ENCODE results near the gene ADIPOR2.

The ADIPOR2 gene

DNA sequence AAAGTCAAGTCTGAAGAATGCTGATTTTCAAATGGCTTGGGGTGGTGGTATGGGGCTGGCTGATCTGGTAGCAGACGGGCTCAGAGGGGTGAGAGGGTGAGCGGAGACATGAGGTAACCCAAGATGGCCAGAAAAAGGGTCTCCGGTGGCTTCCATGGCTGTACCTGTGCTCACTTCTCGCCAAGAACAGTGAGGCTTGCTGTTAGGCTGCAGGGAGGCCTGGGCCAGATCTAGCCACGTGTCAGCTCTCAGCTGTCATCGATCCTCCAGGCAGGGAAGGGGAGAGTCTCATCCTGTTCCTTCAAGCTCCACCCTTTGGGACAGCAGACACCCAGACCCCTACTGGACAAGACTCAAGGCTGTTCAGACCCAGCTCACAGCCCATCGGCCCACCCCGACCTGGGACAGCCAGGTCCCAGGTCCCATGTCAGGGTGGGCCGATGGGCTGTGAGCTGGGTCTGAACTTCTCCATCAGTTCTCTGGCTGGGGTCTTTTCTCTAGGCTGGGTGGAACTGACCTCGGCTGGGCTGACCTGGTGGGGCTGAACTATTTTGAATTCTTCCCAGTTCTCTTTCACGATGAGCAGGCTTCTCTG, 138.5 kb downstream of the ADIPOR2 start:
- TF ChIP-seq, protein P1, sequence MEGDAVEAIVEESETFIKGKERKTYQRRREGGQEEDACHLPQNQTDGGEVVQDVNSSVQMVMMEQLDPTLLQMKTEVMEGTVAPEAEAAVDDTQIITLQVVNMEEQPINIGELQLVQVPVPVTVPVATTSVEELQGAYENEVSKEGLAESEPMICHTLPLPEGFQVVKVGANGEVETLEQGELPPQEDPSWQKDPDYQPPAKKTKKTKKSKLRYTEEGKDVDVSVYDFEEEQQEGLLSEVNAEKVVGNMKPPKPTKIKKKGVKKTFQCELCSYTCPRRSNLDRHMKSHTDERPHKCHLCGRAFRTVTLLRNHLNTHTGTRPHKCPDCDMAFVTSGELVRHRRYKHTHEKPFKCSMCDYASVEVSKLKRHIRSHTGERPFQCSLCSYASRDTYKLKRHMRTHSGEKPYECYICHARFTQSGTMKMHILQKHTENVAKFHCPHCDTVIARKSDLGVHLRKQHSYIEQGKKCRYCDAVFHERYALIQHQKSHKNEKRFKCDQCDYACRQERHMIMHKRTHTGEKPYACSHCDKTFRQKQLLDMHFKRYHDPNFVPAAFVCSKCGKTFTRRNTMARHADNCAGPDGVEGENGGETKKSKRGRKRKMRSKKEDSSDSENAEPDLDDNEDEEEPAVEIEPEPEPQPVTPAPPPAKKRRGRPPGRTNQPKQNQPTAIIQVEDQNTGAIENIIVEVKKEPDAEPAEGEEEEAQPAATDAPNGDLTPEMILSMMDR (IDR thresholded peaks at IDR 0.05; ENCODE audit: insufficient read depth, low read length, poor library complexity, severe bottlenecking) = no peak
- Histone ChIP-seq H3K27me3 (replicated peaks; ENCODE audit: control insufficient read depth, insufficient read depth, low read length) (no peaks in the 10 kb centered on the region; the same call in none of the 2 replicates), H3K36me3 (ENCODE audit: control insufficient read depth, insufficient read depth, low read length) (no peaks in the 10 kb centered on the region), H3K4me3 (replicated peaks; ENCODE audit: low read depth, low read length) (no peak overlapping the region)
- no peak for DNase-seq (ENCODE audit: extremely low read depth, insufficient read length)

DNA sequence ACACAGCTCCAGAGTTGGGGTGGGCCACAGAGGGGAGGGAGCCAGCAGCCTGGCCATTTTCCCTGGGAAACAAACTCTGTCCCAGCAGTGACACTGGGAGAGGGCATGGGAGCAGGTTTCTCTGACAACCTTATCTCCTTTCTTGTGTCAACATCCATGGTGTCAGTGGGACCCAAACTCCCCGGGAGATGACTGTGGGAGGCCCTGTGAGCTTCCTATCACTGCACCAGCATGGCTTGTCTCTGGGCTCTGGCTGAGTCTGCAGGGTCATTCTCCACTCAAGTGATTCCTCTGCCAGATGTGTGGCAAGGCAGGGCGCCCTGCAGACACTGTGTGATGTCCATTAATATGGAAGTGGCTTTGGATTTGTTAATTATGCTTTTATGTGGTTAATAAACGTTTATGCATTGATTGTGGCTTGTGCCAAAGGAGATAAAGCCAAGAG, 139.6 kb downstream of the ADIPOR2 start:
- TF ChIP-seq, protein P1 (IDR thresholded peaks at IDR 0.05; ENCODE audit: insufficient read depth, low read length, poor library complexity, severe bottlenecking) = no peak
- DNase-seq (ENCODE audit: extremely low read depth, insufficient read length) = no peak
- Histone ChIP-seq H3K27me3 (replicated peaks; ENCODE audit: control insufficient read depth, insufficient read depth, low read length) (no peaks in the 10 kb centered on the region; the same call in none of the 2 replicates), H3K4me3 (replicated peaks; ENCODE audit: low read depth, low read length) (no peak overlapping the region), H3K36me3 (ENCODE audit: control insufficient read depth, insufficient read depth, low read length) (no peaks in the 10 kb centered on the region)

DNA sequence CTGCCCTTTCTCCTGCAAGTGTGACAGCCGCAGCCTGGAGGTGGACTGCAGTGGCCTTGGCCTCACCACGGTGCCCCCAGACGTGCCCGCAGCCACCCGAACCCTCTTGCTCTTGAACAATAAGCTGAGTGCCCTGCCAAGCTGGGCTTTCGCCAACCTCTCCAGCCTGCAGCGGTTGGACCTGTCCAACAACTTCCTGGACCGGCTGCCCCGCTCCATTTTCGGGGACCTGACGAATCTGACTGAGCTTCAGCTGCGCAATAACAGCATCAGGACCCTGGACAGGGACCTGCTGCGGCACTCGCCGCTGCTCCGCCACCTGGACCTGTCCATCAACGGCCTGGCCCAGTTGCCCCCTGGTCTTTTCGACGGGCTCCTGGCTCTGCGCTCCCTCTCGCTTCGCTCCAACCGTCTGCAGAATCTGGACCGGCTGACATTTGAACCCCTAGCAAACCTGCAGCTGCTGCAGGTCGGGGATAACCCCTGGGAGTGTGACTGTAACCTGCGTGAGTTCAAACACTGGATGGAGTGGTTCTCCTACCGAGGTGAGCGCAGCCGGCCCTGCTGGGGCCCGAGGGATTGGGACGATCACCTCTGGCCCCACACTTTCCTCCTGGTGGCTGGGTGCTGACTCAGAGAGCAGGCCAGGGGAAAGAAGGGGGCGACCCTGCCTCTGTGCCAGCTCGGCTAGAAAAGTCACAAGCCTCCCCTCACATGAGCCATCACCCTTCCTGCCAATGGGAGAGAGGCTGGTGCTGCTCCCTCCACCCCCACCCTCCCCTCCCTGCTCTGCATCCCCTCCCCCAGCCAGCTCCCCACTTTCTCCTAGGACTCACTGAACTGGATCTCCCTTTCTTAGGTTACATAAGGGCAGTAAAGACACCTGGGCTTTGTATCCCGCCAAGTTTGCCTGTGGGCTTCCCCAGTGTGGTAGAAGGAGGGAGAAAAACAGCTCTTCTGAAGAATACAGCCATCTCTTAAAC, 140.4 kb downstream of the ADIPOR2 start:
- H3K27me3 ChIP-seq (replicated peaks; ENCODE audit: control insufficient read depth, insufficient read depth, low read length) = no peaks in the 10 kb centered on the region; the same call in none of the 2 replicates
- no peak overlapping the region for H3K4me3 ChIP-seq (replicated peaks; ENCODE audit: low read depth, low read length)
- TF ChIP-seq, protein P1 (IDR thresholded peaks at IDR 0.05; ENCODE audit: insufficient read depth, low read length, poor library complexity, severe bottlenecking) = no peak
- no peaks in the 10 kb centered on the region for H3K36me3 ChIP-seq (ENCODE audit: control insufficient read depth, insufficient read depth, low read length)
- no peak for DNase-seq (ENCODE audit: extremely low read depth, insufficient read length)

DNA sequence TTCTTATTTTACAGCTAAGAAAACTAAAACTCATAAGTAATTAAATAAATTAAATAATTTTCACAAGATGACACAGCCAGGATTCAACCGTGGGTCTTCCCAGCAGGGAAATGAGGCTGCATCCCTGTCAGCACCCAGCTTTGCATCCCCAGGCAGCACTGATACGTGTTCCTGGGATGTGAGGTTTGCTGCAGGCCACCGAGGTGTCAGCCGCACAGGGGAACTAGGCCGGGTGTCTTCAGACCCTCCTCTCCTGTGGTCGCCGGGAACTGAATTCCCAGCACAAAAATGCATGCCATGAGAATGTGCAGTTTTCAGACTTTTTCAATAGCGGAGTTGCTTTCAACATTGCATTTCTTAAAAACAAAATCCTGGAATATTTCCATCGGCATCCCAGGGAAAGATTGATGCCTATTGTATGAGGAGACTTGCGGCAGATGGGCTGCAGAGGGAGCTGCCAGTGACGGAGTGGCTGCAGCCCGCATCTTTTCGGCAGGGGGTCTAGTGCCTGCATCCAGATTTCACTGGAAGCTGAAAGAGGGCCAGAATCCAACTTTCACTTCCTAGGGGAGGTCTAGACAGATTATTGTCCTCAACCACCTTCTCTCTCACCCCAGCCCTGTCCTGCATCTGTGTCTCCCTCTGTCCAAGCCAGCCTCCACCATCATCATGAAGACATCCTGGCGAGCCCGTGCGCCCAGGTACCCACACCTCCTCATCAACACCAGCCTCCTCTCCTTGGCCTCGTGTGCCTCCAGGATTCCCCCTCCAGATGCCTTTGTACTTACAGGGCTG, 142.1 kb downstream of the ADIPOR2 start:
- H3K27me3 ChIP-seq (replicated peaks; ENCODE audit: control insufficient read depth, insufficient read depth, low read length) = no peaks in the 10 kb centered on the region; the same call in none of the 2 replicates
- DNase-seq (ENCODE audit: extremely low read depth, insufficient read length) = no peak
- H3K36me3 ChIP-seq (ENCODE audit: control insufficient read depth, insufficient read depth, low read length) = no peaks in the 10 kb centered on the region
- TF ChIP-seq, protein P1 (IDR thresholded peaks at IDR 0.05; ENCODE audit: insufficient read depth, low read length, poor library complexity, severe bottlenecking) = no peak
- no peak overlapping the region for H3K4me3 ChIP-seq (replicated peaks; ENCODE audit: low read depth, low read length)

DNA sequence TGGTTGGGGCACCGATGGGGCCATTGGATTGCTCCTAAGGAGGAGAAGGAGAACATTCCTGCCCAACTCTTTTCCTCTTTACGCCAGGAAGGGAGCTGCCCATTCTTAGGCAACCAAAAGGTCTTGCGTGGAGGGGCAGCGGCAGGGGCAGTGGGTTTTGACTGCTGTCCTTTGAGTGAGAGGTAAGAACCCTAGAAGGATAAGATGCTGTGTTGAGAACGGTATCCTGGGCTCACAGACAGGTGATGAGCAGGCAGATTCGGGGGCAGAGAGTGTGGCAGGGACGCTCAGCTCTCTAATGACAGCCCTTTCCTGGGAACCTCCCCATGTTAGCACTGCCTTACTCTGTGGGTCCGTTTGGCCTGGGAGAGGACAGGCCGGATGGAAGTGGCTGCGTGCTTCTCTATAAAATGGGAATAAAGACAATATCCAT, 142.7 kb downstream of the ADIPOR2 start:
- TF ChIP-seq, protein P1 (IDR thresholded peaks at IDR 0.05; ENCODE audit: insufficient read depth, low read length, poor library complexity, severe bottlenecking) = no peak
- no peak overlapping the region for H3K4me3 ChIP-seq (replicated peaks; ENCODE audit: low read depth, low read length)
- no peaks in the 10 kb centered on the region for H3K36me3 ChIP-seq (ENCODE audit: control insufficient read depth, insufficient read depth, low read length)
- H3K27me3 ChIP-seq (replicated peaks; ENCODE audit: control insufficient read depth, insufficient read depth, low read length) = no peaks in the 10 kb centered on the region; the same call in none of the 2 replicates
- no peak for DNase-seq (ENCODE audit: extremely low read depth, insufficient read length)

Data from GM06990 (cell line).